NT2/D1 (cell line): Measurements from ENCODE around the gene EFCAB14.
"Not testable (repeated sequence)": the region's sequence is repeated elsewhere in the genome, so short reads cannot be mapped to it uniquely, and the experiment has no call there.

Experiments
- DNase-seq: peaks from one replicate; pipeline ENCODE4 v3.0.0-alpha.2; 2011; ENCODE audit warnings: low read depth, low spot score
- H3K27me3 ChIP-seq: 2 replicates; pipeline ENCODE4 v1.6.0; 2011; ENCODE audit warnings: mild to moderate bottlenecking; ENCODE audit not compliant: insufficient read length, insufficient read depth
- H3K36me3 ChIP-seq: 2 replicates; pipeline ENCODE4 v1.6.1; 2011; ENCODE audit warnings: mild to moderate bottlenecking, low read length, mixed read lengths; ENCODE audit not compliant: insufficient read depth, insufficient read length
- H3K4me1 ChIP-seq: 2 replicates; pipeline ENCODE4 v1.5.1; 2011; ENCODE audit not compliant: insufficient read depth, insufficient read length
- H3K4me3 ChIP-seq: 2 replicates; pipeline ENCODE4 v1.5.1; 2011; ENCODE audit warnings: low read depth; ENCODE audit not compliant: insufficient read length
- H3K9ac ChIP-seq: 2 replicates; pipeline ENCODE4 v1.6.0; 2011; ENCODE audit warnings: low read depth; ENCODE audit not compliant: insufficient read length
- H3K9me3 ChIP-seq: 2 replicates; pipeline ENCODE4 v1.5.1; 2011; ENCODE audit warnings: mild to moderate bottlenecking, low read length; ENCODE audit not compliant: insufficient read depth
- SUZ12 ChIP-seq: IDR thresholded peaks from 2 replicates; pipeline ENCODE4 v1.6.1; 2011; ENCODE audit not compliant: insufficient read length, insufficient read depth; ENCODE audit errors: extremely low read depth
- YY1 ChIP-seq: IDR thresholded peaks from 2 replicates; pipeline ENCODE4 v1.6.1; 2011; ENCODE audit not compliant: insufficient read length, insufficient read depth
- ZNF274 ChIP-seq: IDR thresholded peaks from 2 replicates; pipeline ENCODE4 v1.6.1; 2011; ENCODE audit warnings: mild to moderate bottlenecking, low read depth, low read length

Gene EFCAB14

GRCh38 chr1:46721204-46721603 is 2.3 kb upstream of the EFCAB14 start:
- no peak overlapping the region for H3K4me3 ChIP-seq
- H3K9me3 ChIP-seq = peaks cover under 1% of the 10 kb centered on the region; the same call in 1 of the 2 replicates
- H3K36me3 ChIP-seq = peaks cover 20% of the 10 kb centered on the region
- no peak overlapping the region for H3K9ac ChIP-seq
- DNase-seq = no peak
- H3K27me3 ChIP-seq = no peaks in the 10 kb centered on the region
- H3K4me1 ChIP-seq = peaks cover 13% of the 10 kb centered on the region
- TF ChIP-seq ZNF274 (no peak), SUZ12 (no peak), YY1 (no peak)

- not testable (repeated sequence) for H3K9ac ChIP-seq, H3K4me3 ChIP-seq, DNase-seq, H3K9me3 ChIP-seq, H3K27me3 ChIP-seq
- peaks cover 13% of the 10 kb centered on the region for H3K4me1 ChIP-seq
- peaks cover 28% of the 10 kb centered on the region for H3K36me3 ChIP-seq
Measured at GRCh38 chr1:46720319-46720718, 1.4 kb upstream of the EFCAB14 start.

- no peaks in the 10 kb centered on the region for H3K9me3 ChIP-seq
- peaks cover 8% of the 10 kb centered on the region for H3K4me1 ChIP-seq
- H3K27me3 ChIP-seq = no peaks in the 10 kb centered on the region
- H3K4me3 ChIP-seq = no peak overlapping the region
- peaks cover 34% of the 10 kb centered on the region for H3K36me3 ChIP-seq
- TF ChIP-seq SUZ12 (no peak), YY1 (no peak), ZNF274 (no peak)
- peak overlapping the region; percentile 6 for H3K9ac ChIP-seq
- DNase-seq = no peak
Measured at GRCh38 chr1:46719689-46720088, 775 bp upstream of the EFCAB14 start.

GRCh38 chr1:46718340-46718726 is 581 bp downstream of the EFCAB14 start:
- TF ChIP-seq SUZ12 (no peak), ZNF274 (no peak), YY1 (no peak)
- H3K27me3 ChIP-seq = no peaks in the 10 kb centered on the region
- peaks cover 7% of the 10 kb centered on the region for H3K4me1 ChIP-seq
- peak overlapping the region; percentile 93 for H3K4me3 ChIP-seq
- DNase-seq = no peak
- peak overlapping the region; percentile 95 for H3K9ac ChIP-seq
- H3K9me3 ChIP-seq = no peaks in the 10 kb centered on the region
- peaks cover 48% of the 10 kb centered on the region for H3K36me3 ChIP-seq

GRCh38 chr1:46717654-46718053 is 1.3 kb downstream of the EFCAB14 start:
- no peak for TF ChIP-seq SUZ12
- TF ChIP-seq ZNF274 = no peak
- TF ChIP-seq YY1 = no peak
- DNase-seq = no peak
- peak overlapping the region; percentile 93 for H3K4me3 ChIP-seq
- peak overlapping the region; percentile 95 for H3K9ac ChIP-seq
- peaks cover 7% of the 10 kb centered on the region for H3K4me1 ChIP-seq
- no peaks in the 10 kb centered on the region for H3K9me3 ChIP-seq
- no peaks in the 10 kb centered on the region for H3K27me3 ChIP-seq
- peaks cover 55% of the 10 kb centered on the region for H3K36me3 ChIP-seq

GRCh38 chr1:46714976-46715375 is 3.9 kb downstream of the EFCAB14 start:
- H3K4me3 ChIP-seq = no peak overlapping the region
- H3K27me3 ChIP-seq = no peaks in the 10 kb centered on the region
- H3K36me3 ChIP-seq = peaks cover 77% of the 10 kb centered on the region
- peaks cover 7% of the 10 kb centered on the region for H3K4me1 ChIP-seq
- DNase-seq = no peak
- H3K9ac ChIP-seq = no peak overlapping the region
- H3K9me3 ChIP-seq = no peaks in the 10 kb centered on the region
- TF ChIP-seq ZNF274 = no peak
- no peak for TF ChIP-seq YY1
- TF ChIP-seq SUZ12 = no peak

- DNase-seq = no peak
- TF ChIP-seq YY1 (no peak), ZNF274 (no peak), SUZ12 (no peak)
- H3K4me1 ChIP-seq = no peaks in the 10 kb centered on the region
- no peak overlapping the region for H3K4me3 ChIP-seq
- H3K36me3 ChIP-seq = peaks cover 91% of the 10 kb centered on the region
- H3K9ac ChIP-seq = no peak overlapping the region
- no peaks in the 10 kb centered on the region for H3K9me3 ChIP-seq
- no peaks in the 10 kb centered on the region for H3K27me3 ChIP-seq
Measured at GRCh38 chr1:46708121-46708520, 10.8 kb downstream of the EFCAB14 start.

GRCh38 chr1:46705408-46705807 is 13.5 kb downstream of the EFCAB14 start:
- no peak for DNase-seq
- Histone ChIP-seq H3K4me1 (no peaks in the 10 kb centered on the region), H3K9me3 (no peaks in the 10 kb centered on the region), H3K27me3 (no peaks in the 10 kb centered on the region), H3K36me3 (peaks cover 80% of the 10 kb centered on the region), H3K9ac (no peak overlapping the region), H3K4me3 (no peak overlapping the region)
- TF ChIP-seq YY1 = no peak
- TF ChIP-seq ZNF274 = no peak
- TF ChIP-seq SUZ12 = no peak
